Osteoblast (primary cell): ENCODE data around the gene APOL4. TPM values are rescaled to one million over a fixed set of nuclear protein-coding genes. Genes with fewer than 3 reads are reported as not detected.

Source experiments
- DNase-seq: peaks from one replicate; pipeline ENCODE4 v3.0.0; 2011; ENCODE audit warnings: low spot score, mixed read lengths; ENCODE audit not compliant: insufficient read length; ENCODE audit errors: missing footprints
- H2AFZ ChIP-seq: 2 replicates; pipeline ENCODE4 v1.6.0; 2011; ENCODE audit warnings: mild to moderate bottlenecking, low read length
- H3K27ac ChIP-seq: 2 replicates; pipeline ENCODE4 v1.5.1; 2011; ENCODE audit warnings: mild to moderate bottlenecking, low read depth, low read length, moderate library complexity
- H3K27me3 ChIP-seq: 2 replicates; pipeline ENCODE4 v1.6.0; 2012; ENCODE audit warnings: mild to moderate bottlenecking, control low read depth, inconsistent platforms, low read length, moderate library complexity; ENCODE audit not compliant: insufficient read depth
- H3K36me3 ChIP-seq: 2 replicates; pipeline ENCODE4 v1.5.1; 2011; ENCODE audit warnings: mild to moderate bottlenecking, low read length, control low read depth, moderate library complexity; ENCODE audit not compliant: insufficient read depth
- H3K4me1 ChIP-seq: 2 replicates; pipeline ENCODE4 v1.5.1; 2011; ENCODE audit warnings: mild to moderate bottlenecking, low read length, control low read depth, moderate library complexity; ENCODE audit not compliant: insufficient read depth
- H3K4me2 ChIP-seq: 2 replicates; pipeline ENCODE4 v1.6.0; 2011; ENCODE audit warnings: mild to moderate bottlenecking, low read length; ENCODE audit not compliant: insufficient read depth
- H3K4me3 ChIP-seq: fragments of 200-600 bp; sonication (generic); 3 replicates; pipeline ENCODE4 v1.5.1; 2012; ENCODE audit warnings: mild to moderate bottlenecking, low read length, inconsistent platforms; ENCODE audit not compliant: insufficient read depth
- H3K79me2 ChIP-seq: 2 replicates; pipeline ENCODE4 v1.6.0; 2012; ENCODE audit warnings: mild to moderate bottlenecking, low read length, control low read depth, inconsistent platforms; ENCODE audit not compliant: insufficient read depth
- H3K9me3 ChIP-seq: 2 replicates; pipeline ENCODE4 v1.5.1; 2011; ENCODE audit warnings: low read depth, low read length, control low read depth
- H4K20me1 ChIP-seq: 2 replicates; pipeline ENCODE4 v1.6.0; 2012; ENCODE audit warnings: mild to moderate bottlenecking, low read length, control low read depth; ENCODE audit not compliant: insufficient read depth
- CTCF ChIP-seq: IDR thresholded peaks from 2 replicates; pipeline ENCODE4 v1.5.1; 2011; ENCODE audit warnings: mild to moderate bottlenecking, low read depth, low read length, moderate library complexity; ENCODE audit errors: extremely low read depth
- total RNA-seq: library from RNA; depleted of rRNA; stranded (reverse); fragments of >200 nt; gene quantifications from 2 replicates; pipeline ENCODE4 v1.2.3, GENCODE V29; 2012

Gene APOL4
- total RNA-seq, 1 donor = 2.9 TPM

DNA sequence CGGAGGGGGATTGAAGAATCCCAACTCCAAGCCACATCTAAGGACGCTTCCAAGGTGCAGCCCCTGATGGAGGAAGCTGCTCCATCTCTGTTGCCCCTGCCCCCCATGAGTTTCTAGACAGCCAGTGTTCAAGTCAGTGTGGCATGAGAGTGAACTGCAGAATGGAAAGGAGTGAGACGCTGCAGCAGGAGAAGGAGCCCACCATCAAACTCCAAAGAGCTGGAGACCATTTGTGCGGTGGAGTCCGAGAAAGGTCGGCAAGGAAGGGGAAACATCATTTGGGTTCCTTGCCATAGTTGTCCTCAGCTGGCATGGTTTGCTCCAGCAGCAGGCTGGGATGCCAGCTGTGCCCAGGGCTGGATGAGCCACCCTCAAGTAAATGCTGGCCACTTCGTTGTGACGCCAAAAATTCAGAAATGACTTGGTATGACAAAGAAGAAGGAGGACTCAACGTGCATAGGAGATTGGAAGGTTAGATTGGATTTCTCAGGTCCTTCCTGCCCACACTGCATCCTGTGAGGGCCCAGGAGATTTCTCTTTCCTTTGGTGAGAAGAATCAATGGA lies 21.4 kb upstream of the APOL4 start:
- Histone ChIP-seq H4K20me1 (no peaks in the 10 kb centered on the region), H3K4me1 (peaks cover 11% of the 10 kb centered on the region)
- no peak for TF ChIP-seq CTCF

DNA sequence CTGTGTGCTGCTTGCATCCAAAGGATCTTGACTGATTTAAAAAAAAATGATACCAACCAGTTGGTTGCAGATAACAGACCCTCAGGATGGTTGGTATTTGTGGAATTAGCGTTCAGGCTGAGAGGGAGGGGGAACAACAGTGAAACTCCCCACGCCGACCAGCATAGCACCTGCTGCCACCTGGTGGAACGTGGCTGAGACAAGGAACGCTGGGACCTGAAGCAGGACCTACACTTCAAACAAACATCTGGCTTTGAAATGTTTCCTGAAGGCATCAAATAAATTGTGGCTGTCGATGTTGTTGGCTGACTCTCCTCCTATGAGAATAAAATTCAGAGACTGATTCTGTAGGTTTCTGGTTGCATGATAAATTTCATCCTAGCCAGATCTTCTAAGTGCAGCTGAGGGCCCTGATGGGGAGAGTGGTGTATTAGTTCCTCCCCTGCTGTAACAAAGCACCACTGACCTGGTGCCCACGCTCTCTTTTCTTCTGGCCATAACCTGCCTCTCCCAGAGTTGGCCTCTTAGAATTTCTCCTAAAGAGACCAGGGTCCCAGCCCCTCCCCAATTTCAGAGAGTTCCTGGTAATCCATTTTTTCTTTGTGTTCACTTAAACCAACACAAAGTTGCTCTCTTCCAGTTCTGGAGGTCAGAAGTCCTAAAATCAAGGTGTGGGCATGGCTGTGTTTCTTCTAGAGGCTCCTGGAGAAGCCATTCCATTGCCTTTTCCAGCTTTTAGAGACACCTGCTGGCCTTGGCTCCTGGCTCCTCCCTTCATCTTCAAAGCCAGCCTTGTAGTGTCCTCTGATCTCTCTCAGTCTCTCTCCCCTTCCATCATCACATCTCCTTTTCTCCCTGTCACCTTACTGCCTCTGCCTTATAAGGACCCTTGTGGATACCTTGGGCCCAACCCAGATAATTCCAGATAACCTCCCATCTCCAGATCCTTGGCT lies 20.5 kb upstream of the APOL4 start:
- H3K27me3 ChIP-seq = peaks cover 15% of the 10 kb centered on the region
- H3K9me3 ChIP-seq = no peaks in the 10 kb centered on the region
- no peak overlapping the region for H2AFZ ChIP-seq
- H4K20me1 ChIP-seq = no peaks in the 10 kb centered on the region
- peak overlapping the region; percentile 20 for H3K4me2 ChIP-seq
- DNase-seq = no peak
- no peak overlapping the region for H3K27ac ChIP-seq
- peaks cover 11% of the 10 kb centered on the region for H3K4me1 ChIP-seq
- TF ChIP-seq CTCF = peak; percentile 64
- H3K4me3 ChIP-seq = no peak overlapping the region
- H3K36me3 ChIP-seq = no peaks in the 10 kb centered on the region
- no peaks in the 10 kb centered on the region for H3K79me2 ChIP-seq

More for the DNA sequence above, 21.4 kb upstream of the APOL4 start:
- Histone ChIP-seq H3K4me3 (no peak overlapping the region), H2AFZ (no peak overlapping the region), H3K36me3 (peaks cover 8% of the 10 kb centered on the region), H3K27ac (no peak overlapping the region), H3K27me3 (peaks cover 6% of the 10 kb centered on the region), H3K4me2 (no peak overlapping the region), H3K9me3 (no peaks in the 10 kb centered on the region), H3K79me2 (no peaks in the 10 kb centered on the region)
- DNase-seq = no peak

DNA sequence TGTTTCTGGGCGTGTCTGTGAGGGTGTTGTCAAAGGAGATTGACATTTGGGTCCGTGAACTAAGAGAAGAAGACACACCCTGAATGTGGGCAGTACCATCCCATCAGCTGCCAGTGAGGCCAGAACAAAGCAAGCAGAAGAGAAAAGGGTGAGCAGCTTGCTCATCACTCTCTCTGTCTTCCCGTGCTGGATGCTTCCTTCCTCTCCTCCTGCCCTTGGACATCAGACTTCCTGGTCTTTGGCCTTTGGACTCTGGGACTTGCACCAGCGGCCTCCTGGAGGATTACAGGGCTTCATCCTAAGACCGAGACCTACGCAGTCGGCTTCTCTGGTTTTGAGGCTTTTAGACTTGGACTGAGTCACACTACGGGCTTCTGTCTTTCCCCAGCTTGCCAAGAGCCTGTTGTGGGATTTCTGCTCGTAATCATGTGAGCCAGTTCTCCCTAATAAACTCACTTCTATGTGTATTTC lies 18.9 kb upstream of the APOL4 start:
- peak; percentile 82 for DNase-seq
- no peaks in the 10 kb centered on the region for H4K20me1 ChIP-seq

More for the DNA sequence above, 18.9 kb upstream of the APOL4 start:
- no peak for TF ChIP-seq CTCF
- Histone ChIP-seq H3K27me3 (peaks cover 24% of the 10 kb centered on the region), H3K79me2 (no peaks in the 10 kb centered on the region), H3K36me3 (no peaks in the 10 kb centered on the region), H3K4me2 (peak overlapping the region; percentile 62), H3K9me3 (no peaks in the 10 kb centered on the region), H3K27ac (peak overlapping the region; percentile 20), H2AFZ (peak overlapping the region; percentile 76), H3K4me1 (peaks cover 11% of the 10 kb centered on the region), H3K4me3 (peak overlapping the region; percentile 47)
